ENCODE measurements around the gene ATP13A1. TPM values are rescaled to one million over a fixed set of nuclear protein-coding genes. Genes with fewer than 3 reads are reported as not detected.

The ATP13A1 gene
- polyA plus RNA-seq, 1 of the 3 experiments (the other 2 are of a cell fraction) = 67.9 TPM

- TF ChIP-seq, protein P1, sequence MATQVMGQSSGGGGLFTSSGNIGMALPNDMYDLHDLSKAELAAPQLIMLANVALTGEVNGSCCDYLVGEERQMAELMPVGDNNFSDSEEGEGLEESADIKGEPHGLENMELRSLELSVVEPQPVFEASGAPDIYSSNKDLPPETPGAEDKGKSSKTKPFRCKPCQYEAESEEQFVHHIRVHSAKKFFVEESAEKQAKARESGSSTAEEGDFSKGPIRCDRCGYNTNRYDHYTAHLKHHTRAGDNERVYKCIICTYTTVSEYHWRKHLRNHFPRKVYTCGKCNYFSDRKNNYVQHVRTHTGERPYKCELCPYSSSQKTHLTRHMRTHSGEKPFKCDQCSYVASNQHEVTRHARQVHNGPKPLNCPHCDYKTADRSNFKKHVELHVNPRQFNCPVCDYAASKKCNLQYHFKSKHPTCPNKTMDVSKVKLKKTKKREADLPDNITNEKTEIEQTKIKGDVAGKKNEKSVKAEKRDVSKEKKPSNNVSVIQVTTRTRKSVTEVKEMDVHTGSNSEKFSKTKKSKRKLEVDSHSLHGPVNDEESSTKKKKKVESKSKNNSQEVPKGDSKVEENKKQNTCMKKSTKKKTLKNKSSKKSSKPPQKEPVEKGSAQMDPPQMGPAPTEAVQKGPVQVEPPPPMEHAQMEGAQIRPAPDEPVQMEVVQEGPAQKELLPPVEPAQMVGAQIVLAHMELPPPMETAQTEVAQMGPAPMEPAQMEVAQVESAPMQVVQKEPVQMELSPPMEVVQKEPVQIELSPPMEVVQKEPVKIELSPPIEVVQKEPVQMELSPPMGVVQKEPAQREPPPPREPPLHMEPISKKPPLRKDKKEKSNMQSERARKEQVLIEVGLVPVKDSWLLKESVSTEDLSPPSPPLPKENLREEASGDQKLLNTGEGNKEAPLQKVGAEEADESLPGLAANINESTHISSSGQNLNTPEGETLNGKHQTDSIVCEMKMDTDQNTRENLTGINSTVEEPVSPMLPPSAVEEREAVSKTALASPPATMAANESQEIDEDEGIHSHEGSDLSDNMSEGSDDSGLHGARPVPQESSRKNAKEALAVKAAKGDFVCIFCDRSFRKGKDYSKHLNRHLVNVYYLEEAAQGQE (IDR thresholded peaks at IDR 0.05; ENCODE audit: low read depth, low read length) = no peak
- TF ChIP-seq JUND (IDR thresholded peaks at IDR 0.05) = no peak
- no peak for TF ChIP-seq RAD21 (IDR thresholded peaks at IDR 0.05; ENCODE audit: low read length)
- TF ChIP-seq MAX (IDR thresholded peaks at IDR 0.05; ENCODE audit: low read depth) = peak; percentile 42
- peak; percentile 47 for TF ChIP-seq NRF1 (IDR thresholded peaks at IDR 0.05; ENCODE audit: low read depth, low read length)
- no peak for TF ChIP-seq EZH2phosphoT487 (IDR thresholded peaks at IDR 0.05; ENCODE audit: borderline replicate concordance, low read depth)
- TF ChIP-seq FOXM1 (IDR thresholded peaks at IDR 0.05; ENCODE audit: low read depth) = no peak
- peak; percentile 94 for TF ChIP-seq TAF1 (IDR thresholded peaks at IDR 0.05; ENCODE audit: borderline replicate concordance, low read depth, low read length)
- TF ChIP-seq CHD2 (IDR thresholded peaks at IDR 0.05; ENCODE audit: low read length, partially characterized antibody) = peak; percentile 65
- no peak for TF ChIP-seq USF2 (IDR thresholded peaks at IDR 0.05; ENCODE audit: borderline replicate concordance, low read depth, low read length)
Measured at GRCh38 chr19:19663256-19664120, at the start of gene ATP13A1 (continued).

DNA sequence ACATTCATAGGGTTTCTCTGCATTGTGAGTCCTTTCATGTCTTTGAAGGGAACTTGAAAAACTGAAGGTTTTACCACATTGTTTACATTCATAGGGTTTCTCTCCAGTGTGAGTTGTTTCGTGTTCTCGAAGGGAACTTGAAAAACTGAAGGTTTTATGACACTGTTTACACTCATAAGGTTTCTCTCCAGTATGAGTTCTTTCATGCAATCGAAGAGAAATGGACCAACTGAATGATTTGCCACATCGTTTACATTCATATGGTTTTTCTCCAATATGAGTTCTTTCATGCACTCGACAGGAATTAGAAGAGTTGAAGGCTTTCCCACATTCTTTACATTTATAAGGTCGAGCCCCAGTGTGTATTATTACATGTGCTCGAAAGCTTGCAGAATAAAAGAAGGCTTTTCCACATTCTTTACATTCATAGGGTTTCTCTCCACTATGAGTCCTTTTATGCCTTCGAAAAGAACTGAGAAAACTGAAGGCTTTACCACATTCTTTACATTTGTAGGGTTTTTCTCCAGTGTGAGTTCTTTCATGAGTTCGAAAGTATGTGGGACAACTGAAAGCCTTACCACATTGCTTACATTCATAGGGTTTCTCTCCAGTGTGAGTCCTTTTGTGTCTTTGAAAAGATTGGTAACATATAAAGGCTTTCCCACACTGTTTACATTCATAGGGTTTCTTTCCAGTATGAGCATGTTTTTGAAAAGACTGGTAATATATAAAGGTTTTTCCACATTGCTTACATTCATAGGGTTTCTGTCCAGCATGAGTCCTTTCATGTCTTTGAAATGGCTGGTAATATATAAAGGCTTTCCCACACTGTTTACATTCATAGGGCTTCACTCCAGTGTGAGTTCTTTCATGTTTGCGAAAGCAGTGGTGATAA is 48.7 kb upstream of the ATP13A1 start:
- H2AFZ ChIP-seq (ENCODE audit: low read depth) = no peak overlapping the region
- H3K36me3 ChIP-seq (replicated peaks in 1 of 2; ENCODE audit: control insufficient read depth in 1 of 2, insufficient read depth in 2 of 2, low read length in 1 of 2) = peaks cover 26 to 65% of the 10 kb centered on the region in 2 experiments
- TF ChIP-seq CHD2 (IDR thresholded peaks at IDR 0.05; ENCODE audit: low read length, partially characterized antibody) (no peak), MXI1 (IDR thresholded peaks at IDR 0.05; ENCODE audit: low read depth, low read length) (no peak), TCF12 (IDR thresholded peaks at IDR 0.05) (no peak), JUND (IDR thresholded peaks at IDR 0.05) (no peak)
- TF ChIP-seq, protein P2, sequence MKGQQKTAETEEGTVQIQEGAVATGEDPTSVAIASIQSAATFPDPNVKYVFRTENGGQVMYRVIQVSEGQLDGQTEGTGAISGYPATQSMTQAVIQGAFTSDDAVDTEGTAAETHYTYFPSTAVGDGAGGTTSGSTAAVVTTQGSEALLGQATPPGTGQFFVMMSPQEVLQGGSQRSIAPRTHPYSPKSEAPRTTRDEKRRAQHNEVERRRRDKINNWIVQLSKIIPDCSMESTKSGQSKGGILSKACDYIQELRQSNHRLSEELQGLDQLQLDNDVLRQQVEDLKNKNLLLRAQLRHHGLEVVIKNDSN (IDR thresholded peaks at IDR 0.05; ENCODE audit: borderline replicate concordance, low read depth) = no peak
- H4K20me1 ChIP-seq (ENCODE audit: insufficient read depth) = no peaks in the 10 kb centered on the region
- ChIA-PET CTCF (no interaction called here), POLR2A (no interaction called here)
- H3K27ac ChIP-seq (ENCODE audit: low read depth in 2 of 2, low read length in 1 of 2) = no peak overlapping the region
- H3K4me2 ChIP-seq = no peak overlapping the region
- H3K9me3 ChIP-seq = peaks cover 61% of the 10 kb centered on the region
- no peaks in the 10 kb centered on the region for H3K27me3 ChIP-seq (ENCODE audit: insufficient read depth)
- H3K9me2 ChIP-seq = no peaks in the 10 kb centered on the region
- no peaks in the 10 kb centered on the region for H3K4me1 ChIP-seq (ENCODE audit: control insufficient read depth in 1 of 2, insufficient read depth in 2 of 2, low read depth in 1 of 2, low read length in 1 of 2)
- H3K9ac ChIP-seq = no peak overlapping the region
- no peak overlapping the region; a peak in 1 of 4 replicates for H3K4me3 ChIP-seq (ENCODE audit: low read depth in 2 of 2, low read length in 1 of 2)
- H3K79me2 ChIP-seq (ENCODE audit: insufficient read depth) = peaks cover 10% of the 10 kb centered on the region
- WGBS (ENCODE audit: low lambda C conversion rate) = 92% methylated on average over 10 of the region's 10 CpGs
- no peaks in the 10 kb centered on the region for H3F3A ChIP-seq (replicated peaks; ENCODE audit: insufficient read depth)
- DNase-seq = no peak
